GM20000 (cell line): ENCODE measurements around the gene HMBS.

Experiments
- DNase-seq: peaks from one replicate; pipeline ENCODE4 v3.0.0; 2012; ENCODE audit warnings: low spot score
- CTCF ChIP-seq: IDR thresholded peaks from 2 replicates; pipeline ENCODE4 v1.5.1; 2012; ENCODE audit warnings: mild to moderate bottlenecking, control low read depth; ENCODE audit errors: extremely low read depth, missing control alignments

The HMBS gene

DNA sequence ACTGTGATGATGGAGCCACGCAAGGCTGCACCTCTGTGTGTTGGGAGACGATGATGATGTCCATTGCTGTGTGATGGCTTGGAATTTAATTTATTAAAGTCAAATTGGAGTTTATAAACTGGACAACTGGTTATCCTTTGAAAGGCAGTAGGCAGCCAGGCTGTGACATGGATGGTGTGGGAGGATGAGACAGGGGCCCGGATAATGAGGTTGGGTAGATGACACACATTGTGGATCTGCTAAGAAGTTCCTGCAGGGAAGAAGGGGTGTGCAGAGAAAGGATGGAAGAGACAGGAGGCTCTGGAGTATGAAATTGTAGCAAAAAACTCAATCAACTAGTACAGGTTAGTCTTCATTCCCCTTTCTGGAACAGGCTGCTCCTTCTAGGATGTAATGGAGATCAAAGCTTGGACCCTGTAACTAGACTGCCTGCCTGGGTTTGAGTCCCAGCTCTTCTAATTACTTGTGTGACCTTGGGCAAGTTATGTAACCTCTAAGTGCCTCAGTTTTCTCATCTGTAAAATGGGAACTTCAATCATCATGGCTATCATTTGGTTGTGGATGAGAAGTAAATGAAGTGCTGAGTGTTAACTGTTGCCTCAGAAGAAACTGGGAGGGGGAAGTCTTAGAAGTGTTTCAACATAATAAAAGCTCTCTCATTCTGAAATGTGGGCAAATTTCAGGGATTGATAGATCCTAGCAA is 32.5 kb downstream of the HMBS start:
- DNase-seq = no peak
- no peak for TF ChIP-seq CTCF

- no peak for DNase-seq
- TF ChIP-seq CTCF = no peak
Measured at GRCh38 chr11:119118227-119118626, 33.5 kb downstream of the HMBS start.

GRCh38 chr11:119118946-119119345 is 34.3 kb downstream of the HMBS start:
- no peak for TF ChIP-seq CTCF
- DNase-seq = no peak

DNA sequence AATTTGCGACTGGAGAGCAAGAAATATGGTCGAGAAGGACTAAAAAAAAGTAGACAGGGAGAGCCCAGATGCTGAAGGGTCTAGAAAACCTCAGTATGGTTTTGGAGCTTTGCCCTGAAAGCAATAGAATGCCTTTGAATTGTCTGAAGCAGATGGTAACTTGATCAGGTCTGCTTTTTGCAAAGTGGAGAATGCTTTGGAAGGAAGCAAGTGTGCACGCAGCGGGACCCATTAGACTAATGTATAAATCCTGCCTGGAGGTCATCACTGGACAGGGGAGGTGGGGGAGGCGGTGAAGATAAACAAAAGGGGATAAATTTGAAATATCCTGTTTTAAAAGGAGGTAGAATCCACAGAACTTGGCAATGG is 35.9 kb downstream of the HMBS start:
- TF ChIP-seq CTCF = no peak
- no peak for DNase-seq

- peak; percentile 96 for DNase-seq
- no peak for TF ChIP-seq CTCF
Measured at GRCh38 chr11:119121008-119121810, 36.5 kb downstream of the HMBS start, which contains the start of gene HINFP. Gene HINFP (plus strand): TSS chr11:119121580. CDS start chr11:119126945, 5,365 bp downstream.

DNA sequence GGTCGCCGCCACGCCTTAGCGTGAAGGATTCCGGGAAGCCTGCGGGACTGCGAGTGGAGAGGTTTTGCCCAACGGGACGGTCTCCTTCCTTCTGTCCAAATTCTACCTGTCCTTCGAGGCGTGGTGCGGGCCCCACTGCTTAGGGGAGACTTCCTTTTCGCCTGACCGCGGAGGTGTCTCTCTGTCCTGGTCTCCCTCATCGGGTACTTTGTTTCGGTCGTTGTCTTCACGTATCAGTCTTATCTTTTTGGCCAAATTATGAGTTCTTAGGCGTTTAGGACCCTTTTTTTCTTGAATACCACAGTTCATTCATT is 37.1 kb downstream of the HMBS start:
- DNase-seq = no peak
- no peak for TF ChIP-seq CTCF

- no peak for TF ChIP-seq CTCF
- no peak for DNase-seq
Measured at GRCh38 chr11:119125821-119126220, 41.1 kb downstream of the HMBS start.
